Femur (tissue), 1 donor: ENCODE results near the gene ERI3.

Experiments used
- DNase-seq: peaks from one replicate; pipeline ENCODE4 v3.0.0-alpha.2; 2017

ERI3 gene

DNA sequence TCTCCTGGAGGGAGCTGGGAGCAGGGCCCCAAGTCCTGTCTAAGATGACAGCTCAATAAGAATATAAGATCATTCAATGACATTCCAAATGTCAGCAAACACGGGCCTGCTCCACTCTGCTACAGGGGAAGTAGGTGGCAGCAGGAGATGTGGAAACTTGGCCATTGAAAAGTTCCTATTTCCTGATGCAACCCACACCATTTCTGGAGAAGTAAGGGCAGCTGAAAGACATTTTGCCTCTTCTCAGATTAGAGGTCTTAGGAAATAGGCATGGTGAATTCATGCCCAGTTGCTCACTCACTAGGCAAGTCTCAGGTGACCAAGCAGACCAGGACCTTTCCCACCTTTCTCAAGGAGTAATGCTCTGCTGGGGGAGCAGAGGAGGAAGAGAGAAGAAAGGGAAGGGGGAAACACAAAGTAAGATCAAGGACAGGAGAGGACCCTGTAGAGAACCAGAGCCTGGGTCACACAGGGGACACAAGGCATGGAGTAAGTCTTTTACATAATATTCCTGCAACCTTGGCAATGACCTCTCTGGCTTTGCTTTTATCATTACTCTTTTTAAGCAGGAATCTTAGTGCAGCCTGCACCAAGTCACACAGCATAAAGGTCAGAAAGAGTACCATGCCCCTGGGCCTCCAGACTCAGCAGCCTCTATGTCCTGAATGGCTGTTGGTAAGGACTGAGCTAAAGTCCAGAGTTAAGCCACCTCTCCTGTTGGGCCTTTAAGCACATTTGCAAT, 72.9 kb downstream of the ERI3 start:
- no peak for DNase-seq

DNA sequence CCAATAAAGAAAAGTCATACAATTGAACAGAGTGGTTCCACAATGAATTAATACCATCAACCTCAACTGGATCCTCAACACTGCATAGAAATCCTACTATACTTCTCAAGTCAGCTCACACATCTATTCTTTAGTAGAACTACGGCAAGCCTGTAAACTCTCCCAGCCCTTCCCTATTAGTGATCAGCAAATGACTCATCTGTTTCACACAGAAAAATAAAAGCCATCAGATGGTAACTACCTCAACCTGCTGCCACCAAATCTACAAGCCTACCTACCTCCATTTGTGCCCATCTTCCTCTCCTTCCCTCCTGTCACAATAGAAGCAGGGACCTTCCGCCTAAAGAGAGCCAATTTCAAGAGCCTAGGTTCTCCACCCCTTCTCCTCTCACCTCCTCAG, 78.2 kb downstream of the ERI3 start:
- DNase-seq = no peak

GRCh38 chr1:44275991-44276405, 79.1 kb downstream of the ERI3 start:
- no peak for DNase-seq

DNA sequence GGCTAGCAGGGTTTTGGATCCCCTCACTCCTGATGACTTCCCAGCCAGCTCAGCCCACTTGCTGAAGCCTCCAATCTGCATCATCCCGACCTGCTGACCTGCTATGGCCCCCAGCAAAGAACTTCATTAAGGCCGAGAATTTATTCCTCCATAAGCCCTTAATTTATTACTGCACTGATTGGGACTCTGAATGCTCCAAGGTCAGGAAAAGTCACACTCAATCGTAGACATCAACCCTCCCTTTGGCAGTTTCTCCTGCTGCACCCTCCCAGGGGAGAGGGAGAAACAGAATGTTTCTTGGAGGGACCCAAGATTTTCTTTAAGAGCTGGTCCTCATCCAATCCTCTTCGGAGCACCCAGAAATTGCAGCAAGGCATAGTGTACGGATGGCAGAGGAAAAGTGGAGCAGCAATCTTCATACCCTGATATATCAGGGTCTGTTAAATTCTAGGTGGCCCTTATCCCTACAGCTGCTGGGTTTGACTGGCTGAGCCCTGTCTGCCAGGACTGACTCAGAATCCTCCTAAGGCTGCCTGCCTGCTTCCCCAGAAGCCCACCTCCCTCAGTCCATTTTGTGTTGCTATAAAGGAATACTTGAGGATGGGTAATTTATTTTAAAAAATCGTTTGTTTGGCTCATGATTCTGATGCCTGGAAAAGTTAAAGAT, 79.6 kb downstream of the ERI3 start:
- DNase-seq = no peak

DNA sequence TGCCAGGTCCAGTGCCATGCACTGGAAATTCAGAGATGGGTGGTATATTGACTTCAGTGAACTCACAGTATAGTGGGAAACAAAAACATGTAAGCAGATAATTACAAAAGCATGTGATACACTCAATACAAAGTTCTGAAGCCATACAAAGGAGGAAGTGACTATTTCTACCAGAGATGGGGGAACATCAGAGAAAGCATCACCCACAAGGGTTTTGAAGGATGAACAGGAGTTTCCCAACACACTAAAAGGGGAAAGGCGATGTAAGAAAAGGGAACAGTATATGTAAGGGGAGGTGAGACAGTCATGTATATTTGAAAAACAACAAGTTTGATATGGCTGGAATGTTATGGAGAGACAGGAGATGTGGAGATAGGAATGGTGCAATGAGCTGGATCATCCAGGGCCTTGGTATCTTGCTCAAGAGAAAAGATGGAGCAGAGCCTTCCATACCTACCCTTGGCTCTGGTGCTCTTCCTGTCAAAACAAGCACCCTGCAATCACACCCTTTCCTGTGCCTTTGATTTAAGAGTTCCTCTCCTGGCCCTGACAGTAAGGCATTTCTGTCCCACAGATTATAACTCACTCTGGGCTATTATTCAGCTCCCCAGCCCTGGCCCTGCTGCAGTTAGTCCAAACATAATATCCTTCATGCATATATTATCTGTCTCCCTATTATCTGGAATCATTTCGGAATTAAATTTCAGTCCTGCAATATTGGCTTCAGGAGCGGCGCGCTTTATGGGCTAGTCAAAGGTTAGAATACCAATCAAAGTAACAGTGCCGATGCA, 81.3 kb downstream of the ERI3 start:
- DNase-seq = no peak

- DNase-seq = no peak
Measured at GRCh38 chr1:44272992-44273391, 82.1 kb downstream of the ERI3 start.

GRCh38 chr1:44271646-44272045, 83.4 kb downstream of the ERI3 start:
- DNase-seq = no peak

- peak; percentile 67 for DNase-seq
Measured at GRCh38 chr1:44270686-44271628, 84.1 kb downstream of the ERI3 start.

GRCh38 chr1:44268054-44268453, 87.0 kb downstream of the ERI3 start:
- no peak for DNase-seq

DNA sequence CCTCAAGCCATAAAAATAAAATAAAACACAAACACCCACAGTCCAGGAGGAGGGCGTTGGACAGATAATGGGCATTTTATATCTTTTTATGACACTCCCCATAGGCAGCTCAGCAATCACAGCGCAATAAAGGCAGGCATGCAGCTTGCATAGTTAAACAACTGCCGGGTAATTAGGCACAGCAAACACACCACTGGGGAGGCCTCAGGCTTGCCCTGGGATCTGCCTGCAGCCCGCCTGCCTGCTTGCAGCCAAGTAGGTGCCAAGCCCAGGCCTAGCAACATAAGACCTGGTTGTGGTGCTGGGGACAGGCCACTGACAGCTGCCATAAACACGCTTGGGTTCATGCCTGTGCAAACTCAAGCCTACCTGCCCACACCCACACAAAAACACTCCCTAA, 87.6 kb downstream of the ERI3 start:
- DNase-seq = no peak

DNA sequence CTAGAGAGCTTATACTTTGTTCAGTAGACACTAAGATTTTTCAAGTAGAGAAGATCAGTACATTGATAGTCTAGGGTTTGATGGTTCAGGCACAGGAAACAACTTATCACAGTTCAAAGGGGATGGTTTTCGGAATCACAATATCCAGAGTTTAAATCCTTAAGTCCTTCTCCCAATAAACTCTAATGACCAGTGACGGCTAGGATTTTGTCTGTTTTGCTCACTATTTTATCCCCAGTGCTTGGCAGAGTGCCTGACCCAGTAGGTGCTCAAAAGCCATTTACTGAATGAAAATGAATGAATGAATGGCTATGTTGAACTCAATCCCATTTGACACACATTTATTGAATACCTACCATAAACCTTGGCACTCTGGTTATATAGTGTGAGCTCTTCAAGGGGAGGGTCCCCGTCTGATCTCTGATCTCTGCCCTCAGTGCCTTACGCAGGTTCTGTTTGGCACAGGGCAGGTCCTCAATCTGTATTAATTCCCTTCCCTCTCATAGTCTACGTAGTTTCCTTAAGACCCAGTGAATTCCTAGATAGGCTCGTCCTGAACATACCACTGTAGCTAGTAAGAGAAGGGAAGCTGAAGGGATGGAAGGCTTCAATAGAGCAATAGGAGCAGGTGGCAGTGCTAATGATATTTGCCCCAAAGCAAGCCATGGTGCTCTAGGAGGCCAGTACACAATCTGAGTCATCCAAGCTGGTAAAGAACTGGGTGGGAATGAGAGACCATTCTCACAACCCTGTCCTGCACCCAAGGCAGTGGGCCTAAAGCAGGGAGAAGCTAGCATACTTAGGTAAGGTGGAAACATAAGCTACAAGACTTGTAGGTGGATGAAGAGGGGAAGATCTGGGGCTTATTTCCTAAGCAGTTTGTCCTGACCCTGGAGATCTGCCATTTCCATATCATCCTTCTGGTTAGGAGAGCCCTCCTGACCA, 88.4 kb downstream of the ERI3 start:
- no peak for DNase-seq

GRCh38 chr1:44265656-44266358, 89.2 kb downstream of the ERI3 start:
- DNase-seq = no peak

GRCh38 chr1:44264451-44264771, 90.6 kb downstream of the ERI3 start:
- no peak for DNase-seq

GRCh38 chr1:44263568-44264450, 91.2 kb downstream of the ERI3 start:
- no peak for DNase-seq

DNA sequence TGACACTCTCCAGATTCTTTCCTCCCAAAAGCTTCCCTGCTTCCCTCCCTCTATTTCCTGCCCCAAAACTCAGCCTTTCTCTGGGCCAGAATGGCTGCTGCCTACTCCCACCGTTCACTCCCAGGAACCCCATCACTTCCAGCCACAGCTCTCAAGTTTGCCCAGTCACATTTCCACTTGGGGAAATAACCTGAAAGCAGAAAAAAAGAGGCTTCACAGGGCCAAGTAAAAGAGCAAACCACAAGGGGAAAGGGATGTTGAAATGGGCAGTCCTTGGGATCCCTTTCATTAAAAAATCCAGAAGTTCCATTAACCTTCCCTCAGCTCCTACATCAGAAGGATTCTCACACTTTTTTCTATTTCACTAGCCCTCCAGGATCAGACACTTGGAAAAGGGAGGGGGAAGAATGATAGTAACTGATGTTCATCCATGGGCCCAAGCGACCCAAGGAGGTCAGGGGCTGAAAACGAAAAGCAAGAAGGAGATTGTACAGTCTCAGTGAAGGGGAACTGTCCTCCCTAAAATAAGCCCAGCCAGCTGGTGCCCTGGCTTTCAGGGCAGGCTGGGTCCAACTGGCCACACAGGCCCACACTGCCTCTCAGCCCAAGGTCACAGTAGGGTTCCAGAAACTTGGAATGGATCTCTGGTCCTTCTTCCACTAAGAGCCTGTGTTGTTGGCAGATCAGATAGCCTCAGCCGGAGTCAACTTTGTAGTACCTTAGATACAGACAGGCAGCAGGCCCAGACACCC, 92.1 kb downstream of the ERI3 start:
- no peak for DNase-seq

DNA sequence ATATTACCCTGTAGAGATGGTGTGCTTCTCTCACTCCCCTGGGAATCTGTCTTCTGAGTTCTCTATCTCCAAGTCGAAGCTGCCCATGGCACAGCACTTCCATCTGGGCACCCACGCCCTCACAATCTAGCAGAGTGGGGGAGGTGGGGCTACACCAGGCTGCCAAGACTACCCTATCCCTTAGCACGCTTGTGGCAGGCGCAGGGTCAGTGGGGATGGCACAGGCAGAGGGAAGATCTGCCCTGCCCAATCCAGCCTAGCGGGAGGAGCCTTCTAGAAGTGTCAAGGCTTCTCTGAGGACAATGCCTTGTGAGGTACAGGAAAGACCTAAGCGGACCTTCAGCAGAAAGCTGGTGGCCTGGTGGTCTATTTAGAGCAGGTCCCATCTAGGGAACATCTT, 92.6 kb downstream of the ERI3 start:
- no peak for DNase-seq

DNA sequence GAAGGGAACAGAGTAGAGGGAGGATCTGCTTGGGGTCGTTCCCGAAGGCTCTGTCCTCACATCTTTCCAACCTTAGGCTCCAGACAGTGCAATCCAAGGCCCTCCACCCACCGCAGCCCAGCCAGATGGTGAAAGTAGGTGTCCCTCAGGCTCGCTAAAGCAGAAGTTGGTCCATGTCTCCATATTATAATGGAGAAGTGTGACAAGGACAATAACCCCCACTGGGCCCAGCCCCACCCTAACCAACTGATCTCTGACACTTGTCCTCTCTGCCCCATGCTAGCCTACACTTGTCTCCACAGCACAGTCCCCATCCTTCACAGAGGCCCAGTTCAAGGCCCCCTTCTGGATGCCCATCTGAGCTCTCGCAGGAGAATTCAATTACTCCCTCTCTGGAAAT, 93.1 kb downstream of the ERI3 start:
- no peak for DNase-seq

DNA sequence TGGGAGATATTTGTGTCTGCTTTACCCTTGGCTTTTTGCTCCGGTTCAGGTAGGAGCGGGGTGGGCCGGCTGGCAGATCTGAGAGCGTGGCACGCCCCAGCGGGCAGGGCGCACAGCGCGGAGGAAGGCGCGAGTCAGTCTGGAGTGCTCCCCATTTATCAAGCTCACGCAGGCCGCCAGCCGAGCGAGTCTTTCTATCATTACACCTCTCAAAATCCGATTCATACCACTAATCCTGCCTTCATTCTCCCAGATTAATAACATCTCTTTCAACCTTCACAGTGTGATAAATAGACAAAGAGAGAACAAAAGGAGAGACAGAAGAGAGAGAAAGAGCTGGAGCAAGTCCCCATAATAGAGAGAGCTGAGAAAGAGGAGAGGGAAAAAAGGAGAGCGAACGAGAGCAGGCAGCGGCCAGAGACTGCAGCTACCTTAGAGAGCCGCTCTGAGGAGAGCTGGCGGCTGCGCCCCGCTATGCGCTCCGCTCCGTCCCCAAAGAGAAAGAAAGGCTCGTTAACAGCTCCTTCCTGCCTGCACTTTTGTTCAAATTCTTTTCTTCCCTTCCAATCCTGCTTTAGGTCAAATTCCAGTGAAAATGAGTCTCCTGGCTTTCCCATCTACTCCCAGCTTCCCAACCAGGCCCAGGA, 93.8 kb downstream of the ERI3 start:
- no peak for DNase-seq

GRCh38 chr1:44260792-44261170, 94.3 kb downstream of the ERI3 start:
- no peak for DNase-seq
